Germinal center (tissue), 1 donor: ENCODE data around the gene ODAD3.
"Not testable (repeated sequence)": the region's sequence is repeated elsewhere in the genome, so short reads cannot be mapped to it uniquely, and the experiment has no call there.

Experiments
- DNase-seq: peaks from one replicate; pipeline ENCODE4 v3.0.0; 2012; ENCODE audit warnings: mixed read lengths, low spot score

ODAD3 gene

DNA sequence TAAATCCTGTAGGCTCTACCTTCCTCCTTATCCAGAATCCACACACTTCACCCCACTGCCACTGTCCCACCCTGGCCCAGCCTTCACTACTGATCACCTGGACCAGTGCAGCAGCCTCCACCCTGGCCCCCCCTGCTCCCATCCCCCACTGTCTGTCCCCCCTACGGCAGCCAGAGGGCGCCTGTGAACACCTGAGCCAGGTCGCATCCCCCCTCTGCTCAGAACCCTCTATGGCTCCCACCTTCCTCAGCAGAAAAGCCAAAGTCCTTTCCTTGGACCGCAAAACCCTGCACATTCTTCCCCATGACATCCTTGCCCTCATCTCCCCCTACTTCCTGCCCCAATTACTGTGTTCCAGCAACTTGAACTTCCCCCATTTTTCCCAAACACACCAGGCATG lies 25.3 kb upstream of the ODAD3 start:
- DNase-seq: no peak

DNA sequence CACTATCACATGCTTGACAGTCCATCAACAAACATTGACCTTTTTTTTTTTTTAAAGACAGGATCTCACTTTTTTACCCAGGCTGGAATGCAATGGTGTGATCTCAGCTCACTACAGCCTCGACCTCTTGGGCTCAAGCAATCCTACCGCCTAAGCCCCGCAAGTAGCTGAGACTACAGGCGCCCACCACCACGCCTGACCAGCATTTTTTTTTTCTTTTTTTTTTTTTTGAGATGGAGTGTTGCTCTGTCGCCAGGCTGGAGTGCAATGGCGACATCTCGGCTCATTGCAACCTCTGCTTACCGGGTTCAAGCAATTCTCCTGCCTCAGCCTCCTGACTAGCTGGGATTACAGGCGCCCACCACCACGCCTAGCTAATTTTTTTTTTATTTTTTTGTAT lies 24.0 kb upstream of the ODAD3 start:
- not testable (repeated sequence) for DNase-seq

DNA sequence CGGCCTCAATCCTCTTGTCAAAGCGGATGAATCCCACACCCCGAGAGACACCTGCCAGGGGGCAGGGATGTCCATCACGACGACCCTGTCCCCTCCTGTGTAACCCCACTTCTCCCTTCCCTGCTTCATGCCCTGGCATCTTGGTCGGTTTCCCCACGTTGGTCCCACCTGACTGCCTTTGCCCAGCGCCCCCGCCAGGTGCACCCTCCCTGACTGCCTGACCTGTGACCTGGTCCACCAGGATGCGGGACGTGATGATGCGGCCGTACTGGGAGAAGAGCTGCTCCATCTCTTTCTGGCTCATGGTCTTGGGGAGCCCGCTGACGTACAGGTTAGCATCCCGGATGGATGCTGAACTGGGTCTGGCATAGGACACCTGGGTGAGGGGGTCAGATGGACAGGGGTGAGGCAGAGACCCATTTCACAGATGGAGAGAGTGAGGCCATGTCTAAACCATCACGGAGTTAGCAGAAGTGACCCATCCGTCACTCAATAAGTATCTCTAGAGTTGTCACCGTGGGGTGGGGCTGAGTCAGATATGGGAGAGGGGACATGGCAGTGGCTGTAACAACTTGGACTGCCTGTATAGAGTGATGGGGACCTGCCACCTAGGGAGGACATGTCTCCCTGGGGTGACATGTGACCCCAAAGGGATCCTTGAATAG lies 23.4 kb upstream of the ODAD3 start:
- DNase-seq: no peak

DNA sequence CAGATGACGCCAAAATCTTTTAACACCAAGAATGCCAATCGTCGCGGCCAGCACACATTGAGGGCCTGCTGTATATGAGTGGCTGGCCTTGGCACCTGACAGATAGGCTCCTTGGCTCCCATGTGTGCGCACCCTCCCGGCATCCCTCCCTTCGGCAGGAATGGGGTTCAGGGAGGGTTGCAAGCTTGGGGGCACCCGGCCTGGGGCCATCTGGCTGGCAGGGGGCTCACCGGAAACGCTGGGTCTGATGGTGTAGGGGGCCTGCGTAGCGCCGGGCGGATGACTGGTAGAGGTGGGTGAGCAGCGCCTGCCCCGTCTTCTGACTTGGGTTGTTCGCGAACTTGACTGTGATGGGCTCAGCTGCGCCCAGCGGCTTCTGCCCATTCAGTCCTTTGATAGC lies 22.9 kb upstream of the ODAD3 start:
- no peak for DNase-seq

DNA sequence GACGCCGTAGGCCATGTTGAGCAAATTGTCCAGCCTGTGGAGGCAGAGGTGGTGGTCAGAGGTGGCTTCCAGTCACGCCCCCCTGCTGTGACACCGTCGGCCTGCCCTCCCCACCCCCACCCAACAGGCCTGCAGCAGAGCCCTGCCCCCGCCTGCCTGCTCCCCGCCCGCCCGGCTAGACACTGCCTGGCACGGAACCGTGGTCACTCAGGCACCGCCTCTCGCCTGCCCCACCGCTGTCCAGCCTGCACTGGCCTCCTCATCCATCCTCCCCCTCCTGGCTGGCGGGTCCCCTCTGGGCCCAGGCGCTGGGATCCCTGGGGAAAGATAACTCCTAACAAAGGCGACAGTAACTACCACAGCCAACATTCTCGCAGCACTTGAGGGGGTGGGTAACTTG lies 22.2 kb upstream of the ODAD3 start:
- no peak for DNase-seq

DNA sequence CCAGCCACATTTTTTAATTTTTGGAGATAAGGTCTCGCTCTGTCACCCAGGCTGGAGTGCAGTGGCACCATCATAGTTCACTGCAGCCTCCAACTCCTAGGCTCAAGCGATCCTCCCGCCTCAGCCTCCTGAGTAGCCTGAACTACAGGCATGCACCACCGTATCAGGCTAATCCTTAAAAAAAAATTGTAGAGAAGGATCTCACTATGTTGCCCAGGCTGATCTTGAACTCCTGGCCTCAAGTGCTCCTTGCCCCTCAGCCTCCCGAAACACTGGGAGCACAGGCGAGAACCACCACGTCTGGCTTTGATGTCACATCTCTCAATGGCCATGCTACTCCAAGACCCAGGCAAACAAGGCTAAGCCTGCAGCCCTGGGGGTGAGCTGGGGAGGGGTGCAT lies 21.7 kb upstream of the ODAD3 start:
- no peak for DNase-seq

DNA sequence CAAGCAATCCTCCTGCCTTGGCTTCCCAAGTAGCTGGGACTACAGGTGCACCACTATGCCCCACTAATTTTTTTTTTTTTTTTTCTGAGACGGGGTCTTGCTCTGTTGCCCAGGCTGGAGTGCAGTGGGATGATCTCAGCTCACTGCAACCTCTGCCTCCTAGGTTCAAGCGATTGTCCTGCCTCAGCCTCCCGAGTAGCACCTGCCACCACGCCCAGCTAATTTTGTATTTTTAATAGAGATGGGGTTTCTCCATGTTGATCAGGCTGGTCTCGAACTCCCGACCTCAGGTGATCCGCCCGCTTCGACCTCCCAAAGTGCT lies 20.3 kb upstream of the ODAD3 start:
- DNase-seq: not testable (repeated sequence)

DNA sequence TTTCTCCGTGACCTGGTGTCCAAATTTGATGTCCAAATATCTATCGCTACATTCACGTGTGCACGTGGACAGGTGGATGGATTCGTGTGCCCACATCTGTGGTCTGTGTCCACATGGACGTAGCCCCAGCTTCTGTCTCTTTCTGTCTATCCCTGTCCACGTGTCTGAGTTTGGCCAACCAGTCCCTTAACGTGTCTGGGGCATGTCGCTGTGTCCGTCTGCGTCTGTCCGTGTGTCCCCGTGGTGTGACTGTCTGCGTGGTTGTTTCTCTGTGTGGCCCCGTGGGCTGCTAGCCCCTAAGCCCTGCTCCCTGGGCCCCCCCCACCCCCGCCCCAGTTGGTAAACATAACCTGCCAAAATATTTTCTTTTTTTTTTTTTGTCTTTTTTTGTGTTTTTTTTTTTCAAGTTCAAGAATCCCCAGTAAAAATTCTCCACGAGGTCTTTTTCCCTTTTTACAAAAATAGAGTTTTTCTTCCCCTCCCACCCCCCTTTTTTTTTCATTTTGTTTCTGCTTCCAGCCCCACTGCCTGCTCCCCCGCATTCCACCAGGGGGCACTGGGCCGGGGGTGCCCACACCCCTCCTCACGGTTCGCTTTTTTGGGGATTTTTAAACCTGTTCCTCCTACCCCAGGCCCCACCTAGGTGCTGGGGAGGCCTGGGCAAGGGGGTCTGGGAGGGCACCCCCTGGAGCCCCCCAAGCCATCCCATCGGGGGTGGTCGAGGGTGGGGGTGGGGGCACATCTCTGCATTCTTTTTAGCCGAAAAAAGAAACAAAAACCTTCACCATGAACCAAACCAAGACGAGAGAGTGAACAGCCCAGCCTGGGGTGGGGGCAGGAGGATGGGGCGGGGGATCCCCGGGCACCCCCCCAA lies 18.8 kb upstream of the ODAD3 start:
- DNase-seq: peak; percentile 66

DNA sequence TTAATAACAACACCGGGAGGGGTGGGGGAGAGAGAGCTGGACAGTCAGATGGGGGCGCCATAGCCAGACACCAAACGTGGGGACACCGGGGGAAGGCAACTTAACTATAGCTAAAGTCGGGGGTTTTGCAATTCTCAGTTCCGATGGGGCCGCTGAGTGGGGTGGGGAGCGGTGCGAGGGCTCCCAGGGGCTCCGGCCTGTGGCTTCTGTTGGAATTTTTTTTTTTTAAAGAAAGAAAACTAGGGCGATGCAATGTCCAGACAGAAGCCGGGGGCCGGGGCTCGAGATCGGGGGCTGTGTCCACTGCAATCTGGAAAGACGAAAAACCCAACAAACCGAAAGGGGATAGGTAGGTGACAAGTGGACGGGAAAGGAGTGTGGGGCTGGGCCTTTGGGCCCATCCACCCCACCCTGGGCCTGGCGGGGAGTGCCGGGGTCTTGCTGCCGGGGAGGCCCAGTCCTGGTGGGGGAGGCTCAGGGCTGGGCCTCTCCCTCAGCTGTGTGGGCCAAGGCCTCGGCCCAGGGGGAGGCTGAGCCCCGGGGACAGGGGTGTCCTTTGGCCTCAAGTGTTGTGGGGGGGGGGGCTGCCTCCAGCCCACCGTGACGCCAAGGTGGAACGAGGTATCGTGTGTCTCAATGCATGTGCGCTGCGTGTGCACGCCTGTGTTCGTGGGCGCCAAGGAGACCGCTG lies 17.8 kb upstream of the ODAD3 start:
- no peak for DNase-seq

DNA sequence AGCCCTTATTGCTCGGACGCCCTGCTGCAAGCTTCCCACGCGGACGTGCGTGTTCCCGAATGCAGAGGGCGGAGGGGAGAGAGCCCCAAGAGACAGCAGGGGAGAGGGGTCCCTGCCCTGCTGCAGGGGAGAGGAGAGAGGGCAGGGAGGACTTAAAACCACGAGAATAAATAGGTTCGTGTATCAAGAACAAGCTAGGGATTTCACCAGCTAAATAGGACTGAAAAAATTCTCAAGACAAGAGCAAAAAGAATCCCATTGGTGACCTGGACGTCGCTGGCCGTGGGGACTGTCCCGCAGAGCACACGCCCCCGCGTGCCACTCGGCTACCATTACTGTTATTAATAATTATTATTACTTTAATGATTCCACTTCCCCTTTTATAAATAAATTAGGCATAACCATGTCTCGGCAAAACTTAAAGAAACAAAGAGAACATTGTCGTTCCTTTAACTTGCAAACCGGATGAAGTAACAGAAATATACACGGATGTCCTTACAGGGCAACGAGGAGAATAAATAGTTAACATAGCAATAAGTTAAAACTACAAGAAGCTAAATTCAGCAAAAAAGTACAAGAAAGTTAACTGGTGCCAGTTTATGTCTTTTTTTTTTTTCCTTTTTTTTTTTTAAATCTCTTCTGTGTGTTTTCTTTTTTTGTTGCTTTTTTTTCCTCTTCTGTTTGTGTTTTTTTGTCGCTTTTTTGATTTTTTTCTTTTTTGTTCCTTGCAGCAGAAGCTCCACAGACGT lies 17.1 kb upstream of the ODAD3 start:
- no peak for DNase-seq

DNA sequence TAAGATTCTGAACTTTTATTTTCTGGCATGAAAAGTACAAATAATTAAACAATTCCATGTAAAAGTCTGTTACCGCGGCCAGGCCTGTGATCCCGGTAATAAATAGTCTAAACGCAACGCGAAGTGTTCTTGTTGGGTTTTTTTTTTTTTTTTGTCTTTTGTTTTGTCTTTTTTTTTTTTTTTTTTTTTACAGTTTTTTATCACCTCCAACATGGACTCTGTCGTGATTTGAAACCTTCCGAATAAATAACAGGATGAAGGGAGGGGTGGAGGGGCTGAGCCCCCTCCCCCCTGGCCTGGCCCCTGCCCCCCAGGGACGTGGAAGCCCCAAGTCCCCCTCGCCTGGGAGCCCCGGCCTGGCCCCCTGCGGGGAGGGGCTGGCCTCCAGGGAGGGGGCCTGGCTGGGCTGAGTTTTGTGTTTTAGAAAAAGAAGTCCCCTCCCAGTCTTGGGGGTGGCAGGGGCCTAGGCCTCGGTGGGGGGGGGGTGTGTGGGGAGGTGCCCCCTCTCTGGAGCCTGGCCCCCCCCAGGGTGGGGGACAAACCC lies 16.5 kb upstream of the ODAD3 start:
- DNase-seq: no peak

DNA sequence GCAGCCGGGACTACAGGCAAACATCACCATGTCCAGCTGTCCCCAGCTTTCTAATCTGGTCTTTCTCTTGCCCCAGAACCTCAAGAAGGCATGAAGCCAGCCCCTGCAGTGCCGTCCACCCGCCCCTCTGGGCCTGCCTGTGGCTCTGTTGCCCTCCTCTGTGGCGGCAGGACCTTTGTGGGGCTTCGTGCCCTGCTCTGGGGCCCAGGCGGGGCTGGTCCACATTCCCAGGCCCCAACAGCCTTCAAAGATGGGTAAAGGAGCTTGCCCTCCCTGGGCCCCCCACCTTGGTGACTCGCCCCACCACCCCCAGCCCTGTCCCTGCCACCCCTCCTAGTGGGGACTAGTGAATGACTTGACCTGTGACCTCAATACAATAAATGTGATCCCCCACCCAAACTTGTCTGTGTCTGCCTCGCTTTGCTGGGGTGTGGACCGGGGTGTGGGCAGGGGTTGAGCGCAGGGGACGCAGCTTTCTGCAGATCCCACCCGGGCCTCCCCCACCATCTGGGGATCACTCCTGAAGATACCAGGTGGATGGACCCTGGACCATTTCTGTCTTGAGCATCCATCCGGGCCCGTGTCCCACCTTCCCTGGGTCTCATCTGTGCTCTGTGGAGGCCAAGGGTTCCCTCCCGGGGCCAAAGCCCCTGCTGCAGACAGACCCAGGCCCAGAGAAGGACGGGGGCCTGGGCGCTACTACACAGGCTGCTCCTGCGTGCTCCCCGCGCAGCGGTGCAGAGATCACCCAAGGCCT lies 15.8 kb upstream of the ODAD3 start:
- DNase-seq: no peak

DNA sequence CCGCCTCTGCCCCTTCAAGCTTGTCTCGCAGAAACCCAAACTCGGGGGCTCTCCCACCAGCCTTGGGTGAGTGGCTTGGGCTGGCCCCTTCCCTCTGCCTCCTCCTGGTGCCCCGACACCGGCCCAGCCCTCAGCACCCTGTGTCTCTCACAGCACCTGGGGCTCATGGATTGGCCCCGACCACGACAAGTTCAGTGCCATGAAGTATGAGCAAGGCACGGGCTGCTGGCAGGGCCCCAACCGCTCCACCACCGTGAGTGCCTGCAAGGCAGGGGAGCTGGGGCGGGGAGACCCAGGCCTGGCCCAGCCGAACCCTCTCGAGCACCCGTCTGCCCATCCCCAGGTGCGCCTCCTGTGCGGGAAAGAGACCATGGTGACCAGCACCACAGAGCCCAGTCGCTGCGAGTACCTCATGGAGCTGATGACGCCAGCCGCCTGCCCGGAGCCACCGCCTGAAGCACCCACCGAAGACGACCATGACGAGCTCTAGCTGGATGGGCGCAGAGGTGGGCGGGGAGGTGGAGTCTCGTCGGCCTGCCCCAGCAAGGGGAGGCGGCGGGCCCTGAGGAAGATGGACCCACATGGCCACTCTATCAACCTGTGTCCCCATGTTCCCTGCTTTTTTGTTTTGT lies 14.1 kb upstream of the ODAD3 start:
- DNase-seq: no peak

DNA sequence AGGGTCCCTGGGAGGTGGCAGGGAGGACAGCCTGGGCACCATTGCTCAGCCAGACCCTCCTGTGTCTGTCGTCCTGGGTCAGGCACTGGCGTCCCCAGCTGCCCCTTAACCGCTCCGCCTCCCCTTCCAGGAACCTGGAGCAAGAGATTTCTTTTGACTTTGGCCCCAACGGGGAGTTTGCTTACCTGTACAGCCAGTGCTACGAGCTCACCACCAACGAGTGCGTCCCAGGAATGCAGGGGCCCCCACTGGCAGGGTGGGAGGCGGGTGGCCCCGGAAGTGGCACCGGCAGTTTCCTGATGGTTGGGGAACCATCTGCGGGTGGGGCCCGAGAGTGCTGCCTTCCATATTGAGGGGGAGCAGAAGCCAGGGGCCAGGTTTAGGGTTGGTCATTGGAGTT lies 13.5 kb upstream of the ODAD3 start:
- DNase-seq: no peak

DNA sequence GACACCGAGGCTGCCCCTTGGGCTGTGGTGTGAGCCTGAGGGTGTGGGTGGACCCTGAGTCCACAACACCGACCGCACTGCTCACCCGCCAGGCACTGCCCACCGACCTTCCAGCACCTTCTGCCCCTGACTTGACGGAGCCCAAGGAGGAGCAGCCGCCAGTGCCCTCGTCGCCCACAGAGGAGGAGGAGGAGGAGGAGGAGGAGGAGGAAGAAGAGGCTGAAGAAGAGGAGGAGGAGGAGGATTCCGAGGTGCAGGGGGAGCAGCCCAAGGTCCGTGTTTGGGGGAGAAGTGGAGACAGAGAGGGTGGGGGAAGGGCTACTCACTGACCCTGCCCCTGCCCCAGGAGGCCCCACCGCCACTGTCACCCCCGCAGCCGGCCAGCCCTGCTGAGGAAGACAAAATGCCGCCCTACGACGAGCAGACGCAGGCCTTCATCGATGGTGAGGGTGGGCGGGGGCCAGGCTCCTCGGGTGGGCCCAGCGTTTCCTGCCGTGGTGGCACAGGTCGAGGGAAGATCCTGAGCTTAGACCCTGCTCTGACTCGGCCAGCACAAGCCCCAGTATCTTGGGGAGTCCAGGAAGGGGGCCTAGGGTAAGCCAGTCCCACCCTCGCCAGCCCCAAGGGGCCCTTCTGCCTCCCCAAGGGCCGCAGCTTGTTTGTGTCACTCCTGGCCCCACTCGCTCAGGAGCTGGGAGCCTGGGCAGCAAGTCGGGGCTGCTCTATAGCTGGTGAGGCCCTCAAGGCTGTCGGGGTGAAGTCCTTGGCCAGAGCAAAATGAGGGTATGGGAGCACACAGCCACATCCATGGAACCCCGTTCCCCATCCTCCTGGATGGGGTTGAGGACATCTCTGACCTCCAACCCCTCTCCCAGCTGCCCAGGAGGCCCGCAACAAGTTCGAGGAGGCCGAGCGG lies 12.7 kb upstream of the ODAD3 start:
- no peak for DNase-seq

DNA sequence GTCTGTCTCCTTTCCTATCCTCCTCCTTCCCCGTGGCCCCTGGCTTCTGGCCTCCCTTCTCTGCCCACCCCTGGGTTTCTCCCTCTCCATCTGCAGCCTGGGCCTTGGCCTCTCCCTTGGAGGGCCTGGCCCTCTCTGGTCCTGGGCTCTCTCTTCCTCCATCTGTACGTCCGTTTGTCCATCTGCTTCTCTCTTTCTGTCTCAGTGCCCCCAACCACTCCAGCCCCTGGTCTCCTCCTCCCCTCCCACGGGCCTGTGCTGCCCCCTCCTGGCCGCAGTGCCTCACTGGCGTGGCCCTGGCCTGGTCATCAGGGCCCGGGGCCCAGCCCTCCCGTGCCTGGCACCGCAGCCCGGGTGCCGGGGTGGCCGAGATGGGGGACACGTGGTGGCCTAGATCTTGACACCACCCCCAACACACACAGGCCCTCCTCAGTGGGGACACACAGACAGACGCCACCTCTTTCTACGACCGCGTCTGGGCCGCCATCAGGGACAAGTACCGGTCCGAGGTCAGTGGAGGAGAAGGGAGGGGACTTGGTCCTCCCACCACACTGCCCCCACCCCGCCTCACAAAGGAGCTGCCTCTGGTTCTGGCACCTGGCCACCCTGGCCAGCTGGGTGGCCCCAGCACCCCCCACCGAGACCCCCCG lies 11.9 kb upstream of the ODAD3 start:
- DNase-seq: peak; percentile 70

DNA sequence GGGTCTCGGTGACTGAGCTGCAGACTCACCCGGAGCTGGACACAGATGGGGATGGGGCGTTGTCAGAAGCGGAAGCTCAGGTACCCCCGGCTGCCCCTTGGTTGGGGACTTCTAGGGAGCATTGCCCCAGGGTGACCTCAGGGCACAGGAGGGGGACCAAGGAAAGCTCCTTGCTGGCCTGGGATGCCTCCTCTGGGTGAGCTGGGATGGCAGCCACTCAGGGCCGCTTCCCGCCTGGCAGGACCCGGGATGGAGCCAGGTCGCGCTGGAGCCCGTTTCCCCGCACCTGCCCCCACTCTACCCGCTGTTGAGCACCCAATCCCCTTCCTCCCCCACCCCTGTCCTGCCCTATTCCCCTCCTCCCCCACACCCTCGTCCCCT lies 11.3 kb upstream of the ODAD3 start:
- no peak for DNase-seq

DNA sequence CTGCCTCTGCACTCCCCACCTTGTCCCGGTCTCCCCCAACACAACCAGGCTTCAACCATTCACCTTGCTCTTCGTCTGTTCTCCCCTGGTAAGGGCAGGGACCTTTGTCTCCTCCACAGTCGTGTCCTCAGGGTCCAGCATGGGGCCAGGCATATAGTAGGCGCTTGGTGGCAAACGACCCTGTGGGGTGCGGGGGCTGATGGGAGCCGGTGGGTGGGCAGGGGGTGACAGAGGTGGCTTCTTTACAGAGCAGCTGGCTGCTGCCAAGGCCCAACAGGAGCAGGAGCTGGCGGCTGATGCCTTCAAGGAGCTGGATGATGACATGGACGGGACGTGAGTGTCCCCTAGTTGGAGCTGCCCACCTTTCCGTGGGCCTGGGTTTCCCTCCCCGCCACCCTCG lies 10.2 kb upstream of the ODAD3 start:
- no peak for DNase-seq

DNA sequence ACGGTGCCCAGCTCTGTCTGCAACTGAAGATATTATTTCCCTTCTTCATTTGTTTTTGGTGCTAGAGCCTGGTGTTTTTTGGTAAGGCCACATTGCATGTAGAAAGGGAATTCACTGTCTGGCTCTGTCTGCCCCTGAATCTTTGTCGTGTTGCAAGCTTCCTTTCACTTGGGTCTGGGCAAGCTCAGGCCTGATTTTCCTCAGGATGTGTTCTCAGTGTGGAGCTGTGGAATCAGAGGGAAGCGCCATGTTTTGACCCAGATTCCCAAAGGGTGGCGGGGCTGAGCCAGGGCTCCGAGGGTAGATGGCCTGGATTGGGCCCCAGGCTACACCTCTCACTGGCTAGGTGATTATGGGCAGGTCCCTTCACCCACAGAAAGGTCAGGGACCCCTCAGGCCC lies 9.1 kb upstream of the ODAD3 start:
- no peak for DNase-seq
